HL-60/S4 treated with phorbol 12-myristate 13-acetate at 8.2 ng/mL for 4 days and 3 days (cell line): Measurements from ENCODE around the gene ALPP.
"Not testable (repeated sequence)": the region's sequence is repeated elsewhere in the genome, so short reads cannot be mapped to it uniquely, and the experiment has no call there.

Experiments
- in situ Hi-C: fragments of 300-500 bp; cut with MboI; formaldehyde crosslinking; loops from 2 replicates; pipeline ENCODE4 v1.15.0; 2022; ENCODE audit warnings: low sequenced_read_pairs

ALPP gene

DNA sequence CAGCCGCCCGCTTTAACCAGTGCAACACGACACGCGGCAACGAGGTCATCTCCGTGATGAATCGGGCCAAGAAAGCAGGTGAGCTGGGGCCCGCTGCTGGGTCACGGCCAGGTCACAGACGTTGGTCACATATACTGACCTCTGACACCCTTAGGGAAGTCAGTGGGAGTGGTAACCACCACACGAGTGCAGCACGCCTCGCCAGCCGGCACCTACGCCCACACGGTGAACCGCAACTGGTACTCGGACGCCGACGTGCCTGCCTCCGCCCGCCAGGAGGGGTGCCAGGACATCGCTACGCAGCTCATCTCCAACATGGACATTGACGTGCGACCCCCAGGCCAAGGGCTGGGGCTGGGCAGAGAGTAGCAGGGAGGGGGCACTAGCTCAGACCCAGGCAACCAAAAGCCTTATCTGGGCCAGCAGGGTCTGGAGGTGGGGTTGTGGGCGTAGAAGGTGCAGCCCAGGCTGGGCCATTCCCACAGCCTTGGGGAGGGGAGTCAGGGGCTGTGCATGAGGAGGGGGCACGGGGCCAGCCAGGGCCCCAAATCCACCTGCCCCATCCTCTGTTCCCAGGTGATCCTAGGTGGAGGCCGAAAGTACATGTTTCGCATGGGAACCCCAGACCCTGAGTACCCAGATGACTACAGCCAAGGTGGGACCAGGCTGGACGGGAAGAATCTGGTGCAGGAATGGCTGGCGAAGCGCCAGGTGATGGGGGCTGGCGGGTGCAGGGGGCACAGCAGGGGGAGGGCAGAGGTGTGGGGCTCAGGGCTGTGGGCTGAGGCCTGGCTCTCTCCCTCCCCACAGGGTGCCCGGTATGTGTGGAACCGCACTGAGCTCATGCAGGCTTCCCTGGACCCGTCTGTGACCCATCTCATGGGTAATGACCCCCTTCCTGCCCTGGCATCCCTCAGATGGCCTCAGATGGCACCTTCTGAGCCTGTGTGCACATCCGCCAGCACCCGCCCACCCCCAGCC is 1.3 kb downstream of the ALPP start:
- in situ Hi-C loops = not testable (repeated sequence)

DNA sequence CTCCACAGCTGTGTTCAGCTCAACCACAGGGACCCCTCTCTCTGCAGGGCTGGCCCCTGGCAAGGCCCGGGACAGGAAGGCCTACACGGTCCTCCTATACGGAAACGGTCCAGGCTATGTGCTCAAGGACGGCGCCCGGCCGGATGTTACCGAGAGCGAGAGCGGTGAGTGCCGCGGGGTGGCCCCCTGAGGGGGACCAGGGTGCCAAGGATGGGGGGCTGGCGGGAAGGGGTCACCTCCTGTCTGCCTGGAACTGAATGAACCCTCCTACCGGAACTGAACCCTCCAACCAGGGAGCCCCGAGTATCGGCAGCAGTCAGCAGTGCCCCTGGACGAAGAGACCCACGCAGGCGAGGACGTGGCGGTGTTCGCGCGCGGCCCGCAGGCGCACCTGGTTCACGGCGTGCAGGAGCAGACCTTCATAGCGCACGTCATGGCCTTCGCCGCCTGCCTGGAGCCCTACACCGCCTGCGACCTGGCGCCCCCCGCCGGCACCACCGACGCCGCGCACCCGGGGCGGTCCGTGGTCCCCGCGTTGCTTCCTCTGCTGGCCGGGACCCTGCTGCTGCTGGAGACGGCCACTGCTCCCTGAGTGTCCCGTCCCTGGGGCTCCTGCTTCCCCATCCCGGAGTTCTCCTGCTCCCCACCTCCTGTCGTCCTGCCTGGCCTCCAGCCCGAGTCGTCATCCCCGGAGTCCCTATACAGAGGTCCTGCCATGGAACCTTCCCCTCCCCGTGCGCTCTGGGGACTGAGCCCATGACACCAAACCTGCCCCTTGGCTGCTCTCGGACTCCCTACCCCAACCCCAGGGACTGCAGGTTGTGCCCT is 2.9 kb downstream of the ALPP start:
- in situ Hi-C loops = not testable (repeated sequence)

DNA sequence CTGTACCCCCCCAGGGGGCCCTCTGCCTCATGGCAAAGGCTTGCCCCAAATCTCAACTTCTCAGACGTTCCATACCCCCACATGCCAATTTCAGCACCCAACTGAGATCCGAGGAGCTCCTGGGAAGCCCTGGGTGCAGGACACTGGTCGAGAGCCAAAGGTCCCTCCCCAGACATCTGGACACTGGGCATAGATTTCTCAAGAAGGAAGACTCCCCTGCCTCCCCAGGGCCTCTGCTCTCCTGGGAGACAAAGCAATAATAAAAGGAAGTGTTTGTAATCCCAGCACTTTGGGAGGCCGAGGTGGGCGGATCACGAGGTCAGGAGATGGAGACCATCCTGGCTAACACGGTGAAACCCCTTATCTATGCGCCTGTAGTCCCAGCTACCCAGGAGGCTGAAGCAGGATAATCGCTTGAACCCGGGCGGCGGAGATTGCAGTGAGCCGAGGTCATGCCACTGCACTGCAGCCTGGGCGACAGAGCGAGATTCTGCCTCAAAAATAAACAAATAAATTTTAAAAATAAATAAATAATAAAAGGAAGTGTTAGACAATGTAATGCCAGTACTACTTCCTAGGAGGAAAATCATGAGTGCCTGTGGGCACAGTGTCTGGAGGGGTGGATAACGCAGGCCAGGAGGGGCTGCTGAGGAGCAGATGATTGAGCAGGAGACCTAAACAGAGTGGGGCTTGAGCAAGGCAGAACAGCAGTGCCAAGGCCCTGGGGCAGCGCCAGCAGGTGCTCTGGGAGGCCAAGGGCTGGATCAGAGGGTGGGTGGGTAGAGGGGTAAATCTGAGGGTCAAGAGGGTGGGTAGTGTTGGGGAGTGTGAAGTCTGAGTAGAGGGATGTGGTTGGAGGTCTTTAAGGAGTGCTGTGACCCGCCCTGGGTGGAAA is 4.0 kb downstream of the ALPP start:
- in situ Hi-C loops = no loop called here

DNA sequence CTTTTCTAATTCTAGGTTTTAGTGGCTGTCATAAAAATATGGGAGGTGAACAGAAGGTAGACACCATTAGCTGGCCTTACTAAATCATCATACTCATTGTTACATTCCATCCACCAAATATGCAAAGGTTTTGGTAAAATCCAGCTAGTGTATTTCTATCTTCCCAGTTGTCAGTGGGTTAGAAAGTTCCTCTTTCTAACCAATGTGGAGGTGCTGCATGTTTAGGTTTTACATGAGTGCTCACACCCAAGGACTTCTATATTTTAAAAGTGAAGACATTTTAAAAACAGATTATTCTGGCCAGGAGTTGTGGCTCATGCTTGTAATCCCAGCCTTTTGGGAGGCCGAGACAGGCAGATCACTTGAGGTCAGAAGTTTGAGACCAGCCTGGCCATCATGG is 5.9 kb downstream of the ALPP start:
- in situ Hi-C loops = no loop called here

DNA sequence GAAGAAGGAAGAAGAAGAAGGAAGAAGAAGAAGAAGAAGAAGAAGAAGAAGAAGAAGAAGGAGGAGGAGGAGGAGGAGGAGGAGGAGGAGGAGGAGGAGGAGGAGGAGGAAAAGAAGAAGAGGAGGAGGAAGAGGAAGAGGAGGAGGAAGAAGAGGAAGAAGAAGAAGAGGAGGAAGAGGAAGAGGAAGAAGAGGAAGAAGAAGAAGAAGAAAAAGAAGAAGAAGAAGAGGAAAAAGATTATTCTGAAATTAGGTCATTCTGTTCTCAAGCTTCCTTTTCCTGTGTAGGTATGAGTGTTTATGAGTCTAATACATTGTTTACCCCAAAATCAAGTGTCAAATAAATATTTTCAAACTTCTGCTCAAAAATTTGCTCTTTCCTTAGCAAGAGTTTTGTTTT is 6.5 kb downstream of the ALPP start:
- in situ Hi-C loops = not testable (repeated sequence)

DNA sequence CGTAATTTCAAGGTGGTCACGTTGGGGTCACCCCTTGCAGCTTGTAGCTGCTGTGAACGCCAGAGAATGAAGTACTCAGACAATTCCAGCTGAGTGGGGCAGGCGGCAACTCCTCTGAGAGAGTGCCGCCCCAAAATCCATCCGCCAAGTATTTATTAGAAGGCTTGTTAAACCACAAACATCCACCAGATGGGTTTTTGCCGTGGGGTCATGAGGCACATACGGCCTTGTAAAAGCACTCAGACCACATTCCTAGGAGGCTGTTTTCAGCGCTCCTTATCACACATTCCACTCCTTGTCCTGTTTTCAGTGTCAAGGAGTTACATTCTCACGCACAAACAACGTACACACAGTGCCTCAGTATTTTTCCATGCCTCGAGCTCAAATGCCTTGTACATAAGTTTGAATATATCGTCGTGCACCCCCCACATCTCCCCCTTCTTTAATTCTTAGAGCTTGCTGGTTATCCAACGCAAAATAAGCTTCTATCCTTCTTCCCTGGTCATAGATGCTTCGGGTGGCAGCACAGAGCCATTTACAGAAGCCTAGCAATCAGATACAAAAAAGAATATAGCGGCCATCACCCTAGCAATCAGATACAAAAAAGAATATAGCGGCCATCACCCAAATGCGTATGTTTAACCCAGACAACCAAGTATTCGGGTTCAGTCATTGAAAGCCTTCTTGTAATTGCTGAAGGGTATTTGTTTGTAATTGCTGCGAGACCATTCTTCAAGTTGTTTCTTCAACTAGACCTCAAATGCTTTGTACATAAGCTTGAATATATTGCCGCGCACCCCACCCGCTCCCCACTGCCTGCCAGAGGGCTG is 7.3 kb downstream of the ALPP start:
- in situ Hi-C loops = no loop called here

DNA sequence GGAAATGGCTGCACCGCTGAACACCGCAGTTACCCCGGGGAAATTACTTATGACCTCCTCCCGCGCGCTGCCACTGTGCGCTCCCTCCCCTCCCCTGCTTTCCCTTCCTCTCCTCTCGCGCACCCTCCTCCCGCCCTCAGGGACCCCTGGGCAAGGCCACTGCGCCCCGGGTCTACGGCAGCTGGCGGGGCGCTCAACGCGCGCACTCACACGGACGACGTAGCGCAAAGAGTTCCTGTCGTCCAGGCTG is 7.9 kb downstream of the ALPP start:
- in situ Hi-C loops = no loop called here

DNA sequence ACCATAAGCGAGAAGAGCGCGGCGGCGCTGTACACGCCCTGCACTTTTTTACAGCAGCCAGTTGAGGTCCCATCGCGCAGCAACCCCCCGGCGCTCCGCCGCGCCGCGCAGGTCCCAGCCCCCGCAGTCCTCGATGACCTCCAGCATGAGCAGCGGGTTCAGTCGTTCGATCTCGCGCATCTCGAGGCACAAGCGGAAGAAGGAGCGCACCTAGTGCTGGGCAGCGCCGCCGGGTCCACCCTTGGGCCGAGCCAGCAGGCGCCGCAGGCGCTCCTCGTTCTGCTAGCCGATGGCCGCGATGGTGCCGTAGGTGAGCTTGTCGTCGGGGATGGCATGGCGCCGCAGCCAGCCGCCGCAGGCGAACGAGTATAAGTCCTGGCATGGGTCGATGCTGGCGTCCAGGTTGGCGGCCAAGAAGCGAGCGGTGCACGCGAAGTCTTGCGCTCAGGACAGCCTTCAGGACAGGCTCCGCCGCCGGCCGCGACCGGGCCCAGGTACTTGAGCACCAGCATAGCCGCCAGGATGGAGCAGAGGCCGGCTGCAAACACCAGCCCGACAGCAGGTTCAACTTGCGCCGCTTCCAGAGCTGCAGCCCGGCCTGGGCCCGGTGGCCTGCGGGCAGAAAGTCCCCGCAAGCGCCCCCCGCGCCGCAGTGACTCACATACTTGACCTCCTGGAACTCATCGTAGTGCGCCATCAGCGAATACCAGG is 8.3 kb downstream of the ALPP start:
- in situ Hi-C loops = no loop called here

DNA sequence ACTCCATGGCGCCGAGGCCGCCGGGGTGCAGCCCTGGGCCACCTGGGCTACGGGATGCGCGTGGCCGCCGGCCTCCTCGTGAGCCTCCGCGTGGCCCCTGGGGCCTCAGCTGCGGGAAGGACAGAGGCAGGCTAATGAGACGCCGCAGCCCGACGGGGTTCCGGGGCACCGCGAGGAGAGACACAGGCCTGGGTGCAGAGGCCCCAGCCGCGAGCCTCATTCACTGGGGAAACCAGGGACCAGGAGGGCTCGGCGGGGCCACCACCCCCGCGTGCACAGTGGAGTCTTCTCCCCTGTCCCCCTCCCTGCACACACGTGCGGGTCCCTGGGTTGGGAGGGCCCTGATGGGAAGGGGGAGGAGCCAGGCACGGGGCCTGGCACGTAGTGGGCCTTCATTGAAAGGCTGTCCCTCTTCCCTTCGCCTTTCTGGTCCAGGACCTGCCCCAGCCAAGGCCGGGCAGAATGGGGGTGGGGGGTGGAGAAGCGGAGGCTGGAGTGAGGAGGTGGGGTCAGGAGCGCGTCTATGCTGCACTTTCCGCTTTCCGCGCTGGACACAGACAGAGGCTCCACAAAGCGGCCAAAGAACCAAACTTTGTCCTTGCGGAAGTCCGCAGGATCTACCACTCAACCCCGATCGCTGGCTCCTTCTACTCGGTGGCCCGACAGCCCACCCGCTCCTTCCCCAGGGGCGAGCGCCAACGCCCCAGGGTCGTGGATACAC is 9.1 kb downstream of the ALPP start:
- in situ Hi-C loops = no loop called here

DNA sequence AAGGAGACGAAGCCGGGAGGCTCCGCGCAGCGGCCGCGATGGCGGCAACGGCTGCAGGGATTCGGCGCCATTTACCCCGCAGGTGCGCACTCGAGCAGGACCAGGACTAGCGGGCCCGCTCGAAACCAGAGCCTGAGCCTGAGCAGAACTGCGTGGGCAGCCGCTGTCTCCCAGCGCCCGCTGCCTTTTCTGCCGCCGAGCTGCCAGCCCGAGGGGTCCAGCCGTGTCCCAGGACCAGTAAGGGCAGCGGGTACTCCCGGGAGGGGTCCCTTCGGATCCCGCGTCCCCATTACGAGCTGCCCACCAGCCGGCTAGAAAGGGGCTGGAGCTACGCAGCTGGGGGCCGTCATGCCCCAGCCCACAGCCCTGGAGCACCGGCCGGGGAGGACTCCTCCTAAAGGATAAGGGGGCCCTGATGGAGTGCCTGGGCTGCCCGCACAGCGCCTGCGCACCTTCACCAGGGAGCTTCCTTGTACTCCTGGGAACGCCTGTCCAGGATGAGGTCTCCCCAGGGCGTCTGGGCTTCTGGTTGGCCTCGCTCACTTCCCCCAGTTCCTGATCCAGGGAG is 9.9 kb downstream of the ALPP start:
- in situ Hi-C loops = no loop called here

DNA sequence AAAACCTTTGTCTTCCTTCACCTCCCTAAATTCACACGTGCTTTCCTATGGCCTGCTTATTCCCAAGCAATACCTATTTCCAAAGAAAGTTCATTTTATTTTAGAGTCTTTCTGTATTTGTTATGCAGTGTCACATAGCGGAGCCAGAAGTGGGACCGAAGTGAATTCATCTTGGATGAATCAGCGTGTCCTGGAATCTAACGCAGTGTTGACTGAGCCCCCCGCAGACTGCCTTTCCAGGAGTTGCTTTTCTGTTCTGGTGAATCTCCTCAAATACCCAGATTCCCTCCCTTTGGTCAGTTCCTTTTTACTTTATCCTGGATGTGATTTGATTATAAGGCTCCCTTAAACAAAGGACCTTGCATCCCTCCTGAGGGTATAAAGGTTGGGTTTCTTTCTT is 10.8 kb downstream of the ALPP start:
- in situ Hi-C loops = no loop called here

DNA sequence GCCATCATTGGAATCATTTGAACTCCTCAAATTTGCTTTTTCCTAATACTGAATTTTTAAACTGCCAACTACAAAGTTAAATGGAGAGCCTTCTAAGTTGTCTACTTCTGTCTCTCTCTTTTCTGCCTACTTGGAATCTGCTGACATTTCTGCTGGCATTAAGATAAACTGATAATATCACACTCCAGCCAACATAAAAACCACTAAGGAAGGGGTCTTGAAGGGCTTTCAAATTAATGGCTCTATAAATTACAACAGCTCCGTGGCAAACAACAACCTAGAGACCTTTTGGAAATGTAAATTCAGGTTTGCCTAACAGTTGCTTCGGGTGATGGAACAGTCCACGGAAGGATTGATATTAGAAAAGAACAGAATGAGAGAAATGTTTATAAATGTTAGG is 12.1 kb downstream of the ALPP start:
- in situ Hi-C loops = no loop called here

DNA sequence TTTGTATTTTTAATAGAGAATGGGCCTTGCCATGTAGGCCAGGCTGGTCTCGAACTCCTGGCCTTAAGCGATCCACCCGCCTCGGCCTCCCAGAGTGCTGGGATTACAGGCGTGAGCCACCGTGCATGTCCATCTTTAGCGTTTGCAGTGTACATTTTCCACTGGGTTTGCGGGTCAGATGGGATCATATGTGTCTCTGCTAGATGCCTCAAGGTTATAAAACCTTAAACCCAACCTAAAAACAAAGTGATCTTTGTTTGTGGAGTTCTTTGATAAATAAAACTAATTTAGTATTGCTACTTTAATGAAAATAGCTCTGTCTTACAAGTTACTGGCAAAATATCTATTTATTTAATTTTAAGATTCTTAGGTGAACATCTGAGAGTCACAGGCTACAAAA is 15.0 kb downstream of the ALPP start:
- in situ Hi-C loops = no loop called here

DNA sequence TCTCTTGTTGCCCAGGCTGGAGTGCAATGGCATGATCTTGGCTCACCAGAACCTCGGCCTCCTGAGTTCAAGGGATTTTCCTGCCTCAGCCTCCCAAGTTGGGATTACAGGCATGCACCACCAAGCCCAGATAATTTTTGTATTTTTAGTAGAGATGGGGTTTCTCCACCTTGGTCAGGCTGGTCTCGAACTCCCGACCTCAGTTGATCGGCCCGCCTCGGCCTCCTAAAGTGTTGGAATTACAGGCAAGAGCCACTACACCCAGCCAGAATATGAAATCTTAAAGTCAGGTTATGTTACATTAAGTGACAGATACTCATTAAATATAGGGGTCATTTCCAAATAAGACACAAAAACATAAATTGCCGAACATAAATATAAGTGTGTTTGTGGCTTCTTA is 15.9 kb downstream of the ALPP start:
- in situ Hi-C loops = not testable (repeated sequence)

DNA sequence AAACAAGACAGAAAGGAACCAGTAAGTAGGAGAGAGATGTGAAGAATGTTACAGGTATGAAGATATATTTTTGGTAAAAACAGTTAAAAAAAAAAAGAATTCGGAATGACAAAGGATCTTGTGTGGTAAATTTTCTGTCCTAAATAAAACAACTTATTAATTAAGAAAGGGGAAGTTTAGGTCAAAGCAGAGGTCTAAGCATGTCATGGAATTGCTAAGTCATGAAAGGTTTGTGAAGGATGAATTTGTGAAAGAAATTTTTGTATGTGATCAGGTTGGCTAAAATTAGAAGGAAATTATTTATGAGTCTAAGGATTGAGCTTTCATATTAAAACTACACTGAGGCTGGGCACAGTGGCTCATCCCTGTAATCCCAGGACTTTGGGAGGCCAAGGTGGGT is 17.0 kb downstream of the ALPP start:
- in situ Hi-C loops = no loop called here

DNA sequence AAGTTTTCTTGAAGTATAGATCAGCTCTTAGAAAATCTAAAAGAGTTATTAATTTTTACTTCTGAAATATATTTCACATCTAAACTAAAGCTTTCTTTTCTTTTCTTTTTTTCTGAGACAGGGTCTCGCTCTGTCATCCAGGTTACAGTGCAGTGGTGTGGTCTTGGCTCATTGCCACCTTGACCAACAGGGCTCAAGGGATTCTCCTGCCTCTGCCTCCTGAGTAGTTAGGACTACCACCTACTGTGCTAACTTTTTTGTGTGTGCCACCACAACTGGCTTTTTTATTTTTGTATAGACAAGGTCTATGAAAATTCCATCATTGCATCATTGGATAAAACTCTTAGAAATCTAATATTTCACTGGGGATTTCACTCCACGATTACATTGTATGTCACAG is 18.1 kb downstream of the ALPP start:
- in situ Hi-C loops = no loop called here

DNA sequence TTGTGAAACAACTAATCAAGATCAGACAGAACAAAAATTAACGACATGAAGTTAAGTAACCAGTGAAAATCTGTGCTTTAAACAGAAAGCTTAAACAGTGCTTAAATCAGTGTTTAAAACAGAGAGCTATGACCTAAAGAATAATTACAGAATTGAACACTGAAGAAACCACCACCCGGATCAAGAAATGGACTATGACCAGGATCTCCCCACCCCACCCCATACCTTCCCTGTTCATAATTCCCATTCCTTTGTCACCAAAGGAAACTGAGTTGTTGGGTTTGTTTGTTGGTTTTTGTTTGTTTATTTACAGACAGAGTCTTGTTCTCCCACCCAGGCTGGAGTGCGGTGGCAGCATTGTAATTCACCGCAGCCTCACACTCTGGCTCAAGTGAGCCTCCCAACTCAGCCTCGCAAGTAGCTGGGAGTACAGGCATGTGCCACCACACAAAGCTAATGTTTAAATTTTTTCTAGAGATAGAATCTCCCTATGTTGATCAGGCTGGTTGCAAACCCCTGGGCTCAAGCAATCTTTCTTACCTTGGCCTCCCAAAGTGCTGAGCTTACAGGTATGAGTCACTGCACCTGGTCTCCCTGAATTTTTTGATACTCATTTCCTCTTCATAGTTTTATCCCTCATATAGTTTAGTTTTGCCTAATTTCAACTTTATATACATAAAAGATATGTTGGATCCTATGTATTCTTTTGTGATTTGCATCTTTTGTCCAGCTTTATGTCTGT is 19.9 kb downstream of the ALPP start:
- in situ Hi-C loops = no loop called here
